Kidney epithelial cell (primary cell): ENCODE data around the gene PRKCA. TPM values are rescaled to one million over a fixed set of nuclear protein-coding genes. Genes with fewer than 3 reads are reported as not detected.

Experiments used
- DNase-seq: peaks from one replicate; pipeline ENCODE4 v3.0.0-alpha.2; 2010; ENCODE audit warnings: low read depth
- H3K27me3 ChIP-seq: 2 replicates; pipeline ENCODE4 v1.6.0; 2011; ENCODE audit warnings: low read length; ENCODE audit not compliant: control insufficient read depth, insufficient read depth
- H3K36me3 ChIP-seq: 2 replicates; pipeline ENCODE4 v1.5.1; 2011; ENCODE audit warnings: low read length; ENCODE audit not compliant: control insufficient read depth, insufficient read depth
- H3K4me3 ChIP-seq: 2 replicates; pipeline ENCODE4 v1.5.1; 2011; ENCODE audit warnings: low read depth, mild to moderate bottlenecking, control low read depth, low read length
- total RNA-seq: library from RNA; depleted of rRNA; stranded (reverse); fragments of >200 nt; gene quantifications from 2 replicates; pipeline ENCODE4 v1.2.3, GENCODE V29; 2015
- TF ChIP-seq, protein P1 (sequence below): IDR thresholded peaks from 2 replicates; pipeline ENCODE4 v1.5.1; 2011; ENCODE audit warnings: mild to moderate bottlenecking, moderate library complexity, low read length, control low read depth, inconsistent platforms; ENCODE audit not compliant: insufficient read depth, poor library complexity, severe bottlenecking

The PRKCA gene
- total RNA-seq, 1 donor from 2014 or later: 5.7 TPM

DNA sequence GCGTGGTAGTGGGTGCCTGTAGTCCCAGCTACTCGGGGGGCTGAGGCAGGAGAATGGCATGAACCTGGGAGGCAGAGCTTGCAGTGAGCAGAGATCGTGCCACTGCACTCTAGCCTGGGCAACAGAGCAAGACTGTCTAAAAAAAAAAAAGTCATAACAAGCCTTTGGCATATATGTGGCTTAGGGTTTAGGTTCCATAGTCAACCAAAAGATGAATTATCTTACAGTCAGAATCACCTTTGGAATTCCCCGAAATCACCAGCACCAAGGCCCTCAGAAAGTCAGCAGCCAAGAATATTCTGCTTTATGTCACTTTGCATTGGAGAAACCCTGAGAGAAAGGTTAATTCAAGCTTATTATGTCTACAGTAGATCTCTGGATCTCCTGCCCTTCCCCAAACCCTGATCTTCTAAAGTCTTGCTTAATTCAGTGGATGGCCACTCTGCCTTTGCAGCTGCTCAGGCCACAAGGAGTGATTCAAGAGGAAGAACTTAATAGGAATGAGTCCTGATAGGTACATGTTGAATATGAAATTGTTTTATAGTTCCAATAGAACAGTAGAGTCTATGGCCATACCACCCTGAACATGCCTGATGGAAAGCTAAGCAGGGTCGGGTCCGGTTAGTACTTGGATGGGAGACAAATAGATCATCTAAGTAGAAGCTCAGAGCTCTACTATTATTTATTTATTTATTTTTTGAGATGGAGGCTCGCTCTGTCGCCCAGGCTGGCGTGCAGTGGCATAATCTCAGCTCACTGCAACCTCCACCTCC, 336.5 kb downstream of the PRKCA start:
- Histone ChIP-seq H3K4me3 (no peak overlapping the region), H3K27me3 (no peaks in the 10 kb centered on the region), H3K36me3 (peaks cover 1% of the 10 kb centered on the region)
- no peak for DNase-seq
- TF ChIP-seq, protein P1, sequence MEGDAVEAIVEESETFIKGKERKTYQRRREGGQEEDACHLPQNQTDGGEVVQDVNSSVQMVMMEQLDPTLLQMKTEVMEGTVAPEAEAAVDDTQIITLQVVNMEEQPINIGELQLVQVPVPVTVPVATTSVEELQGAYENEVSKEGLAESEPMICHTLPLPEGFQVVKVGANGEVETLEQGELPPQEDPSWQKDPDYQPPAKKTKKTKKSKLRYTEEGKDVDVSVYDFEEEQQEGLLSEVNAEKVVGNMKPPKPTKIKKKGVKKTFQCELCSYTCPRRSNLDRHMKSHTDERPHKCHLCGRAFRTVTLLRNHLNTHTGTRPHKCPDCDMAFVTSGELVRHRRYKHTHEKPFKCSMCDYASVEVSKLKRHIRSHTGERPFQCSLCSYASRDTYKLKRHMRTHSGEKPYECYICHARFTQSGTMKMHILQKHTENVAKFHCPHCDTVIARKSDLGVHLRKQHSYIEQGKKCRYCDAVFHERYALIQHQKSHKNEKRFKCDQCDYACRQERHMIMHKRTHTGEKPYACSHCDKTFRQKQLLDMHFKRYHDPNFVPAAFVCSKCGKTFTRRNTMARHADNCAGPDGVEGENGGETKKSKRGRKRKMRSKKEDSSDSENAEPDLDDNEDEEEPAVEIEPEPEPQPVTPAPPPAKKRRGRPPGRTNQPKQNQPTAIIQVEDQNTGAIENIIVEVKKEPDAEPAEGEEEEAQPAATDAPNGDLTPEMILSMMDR: no peak

DNA sequence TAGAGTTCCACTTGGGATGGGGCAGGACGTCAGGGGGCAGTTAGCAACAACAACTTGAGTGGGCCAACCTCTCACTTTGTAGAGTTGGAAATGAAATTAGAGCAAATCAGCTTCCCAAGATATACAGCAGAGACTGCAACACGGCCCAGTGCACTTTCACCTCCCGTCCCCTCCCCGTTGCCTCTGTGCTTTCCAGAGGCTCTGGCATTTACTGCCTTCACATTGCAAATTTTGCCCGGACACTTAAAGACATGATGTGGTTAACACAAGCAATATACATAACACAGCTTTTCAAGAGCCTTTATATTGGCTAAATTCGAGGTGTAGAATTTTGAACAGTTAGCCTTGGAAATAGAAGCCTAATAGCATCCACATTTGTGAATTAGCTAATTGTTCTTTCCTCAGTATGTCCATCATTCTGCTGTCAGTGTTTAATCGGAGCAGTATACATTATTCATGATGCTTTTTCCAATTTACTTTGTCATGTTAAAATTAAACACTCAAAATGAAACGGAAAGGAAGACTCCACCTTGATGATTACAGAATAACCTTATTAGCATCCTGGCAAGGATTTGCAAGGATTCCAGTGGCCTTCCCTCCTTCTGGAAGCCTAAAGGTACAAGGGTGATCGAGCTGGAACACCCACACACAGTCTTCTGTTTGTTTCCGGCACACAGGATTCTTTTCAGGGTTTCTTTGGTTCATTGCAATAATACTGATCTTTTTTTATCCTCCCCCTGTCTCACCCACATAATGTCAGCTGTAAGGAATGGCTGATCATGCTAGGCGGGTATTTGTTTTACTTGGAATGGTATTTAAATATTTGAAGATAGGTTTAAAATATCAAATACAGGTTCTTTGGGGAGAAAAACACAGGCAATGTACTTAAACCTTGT, 341.6 kb downstream of the PRKCA start:
- H3K36me3 ChIP-seq: peaks cover 1% of the 10 kb centered on the region
- no peak for DNase-seq
- TF ChIP-seq, protein P1: no peak
- no peak overlapping the region for H3K4me3 ChIP-seq
- no peaks in the 10 kb centered on the region for H3K27me3 ChIP-seq

DNA sequence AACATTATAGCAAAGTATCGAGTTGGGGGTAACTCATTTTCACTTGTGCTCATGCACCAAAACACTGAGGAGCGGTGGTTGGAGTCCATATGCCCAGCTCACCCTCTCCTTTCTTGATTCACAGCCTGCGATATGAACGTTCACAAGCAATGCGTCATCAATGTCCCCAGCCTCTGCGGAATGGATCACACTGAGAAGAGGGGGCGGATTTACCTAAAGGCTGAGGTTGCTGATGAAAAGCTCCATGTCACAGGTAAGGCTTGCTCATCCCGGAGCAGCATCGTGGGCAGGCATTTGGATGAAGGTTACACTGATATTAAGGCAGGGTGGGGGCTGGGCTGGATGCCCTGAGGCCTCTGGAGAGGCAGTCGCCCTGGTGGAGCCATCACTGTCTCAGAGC, 342.8 kb downstream of the PRKCA start:
- no peak for DNase-seq
- Histone ChIP-seq H3K27me3 (no peaks in the 10 kb centered on the region), H3K4me3 (no peak overlapping the region), H3K36me3 (peaks cover 1% of the 10 kb centered on the region)
- TF ChIP-seq, protein P1: no peak

GRCh38 chr17:66647391-66647983, 345.1 kb downstream of the PRKCA start:
- Histone ChIP-seq H3K36me3 (no peaks in the 10 kb centered on the region), H3K4me3 (no peak overlapping the region), H3K27me3 (no peaks in the 10 kb centered on the region)
- TF ChIP-seq, protein P1: no peak
- no peak for DNase-seq

- H3K27me3 ChIP-seq: no peaks in the 10 kb centered on the region
- TF ChIP-seq, protein P1: no peak
- no peak overlapping the region for H3K4me3 ChIP-seq
- DNase-seq: no peak
- H3K36me3 ChIP-seq: no peaks in the 10 kb centered on the region
Measured at GRCh38 chr17:66649818-66650543, 347.6 kb downstream of the PRKCA start.
